ENCODE results near the gene SHKBP1. TPM values are rescaled to one million over a fixed set of nuclear protein-coding genes. Genes with fewer than 3 reads are reported as not detected.

SHKBP1 gene
- total and polyA plus RNA-seq, 2 of the 8 experiments (the other 6 are each of a cell fraction or from before 2014, with no cell fraction given), result 74.6 to 98.8 TPM

DNA sequence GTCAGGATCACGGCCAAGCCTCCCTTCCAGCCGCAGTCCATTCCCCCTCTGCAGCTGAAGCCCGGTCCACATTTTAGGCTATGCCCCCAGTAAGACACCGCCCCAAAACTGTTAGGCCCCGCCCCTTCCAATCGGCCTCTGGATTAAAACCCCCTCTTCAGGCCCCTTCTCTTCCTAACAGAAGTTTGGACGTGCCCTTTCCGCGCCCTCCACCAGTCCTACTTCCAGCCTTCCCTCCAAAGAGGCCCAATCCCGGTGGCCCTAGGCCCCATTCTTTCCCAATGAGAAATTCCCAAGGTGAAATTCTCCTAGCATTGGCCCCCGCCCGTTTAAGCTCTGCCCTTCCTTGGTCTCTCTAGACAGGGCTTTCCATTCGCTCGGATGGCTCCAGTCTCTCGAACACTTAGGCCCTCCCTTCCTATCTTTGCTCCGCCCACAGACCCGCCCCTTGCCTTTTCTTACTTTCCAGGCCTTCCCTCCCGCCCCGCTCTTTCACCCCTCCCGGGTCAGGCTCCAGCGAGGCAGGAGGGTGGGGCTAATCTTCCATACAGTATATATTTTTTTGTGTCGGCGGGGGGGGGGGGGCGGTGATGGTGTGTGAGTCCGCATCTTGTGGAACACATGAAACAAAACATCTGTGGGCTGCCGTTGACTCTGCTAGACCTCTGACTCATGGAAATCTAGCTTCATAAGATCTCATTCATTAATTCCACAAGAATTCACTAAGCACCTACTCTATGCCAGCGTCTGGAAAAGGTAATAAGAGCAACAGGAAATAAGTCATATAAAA lies 38.1 kb downstream of the SHKBP1 start:
- CTCF ChIA-PET (ENCODE audit: partially characterized antibody), result interaction anchor here (0.7 to 2.7 kb wide), 5 partner anchors 10 to 310 kb away, joined by 3 to 18 read pairs (median 4); no protein-coding TSS in a partner anchor
- DNase-seq (ENCODE audit: low read depth in 1 of 2, low spot score in 2 of 2), result peak in 1 of 2 experiments; percentile 93
- H3K14ac ChIP-seq (ENCODE audit: insufficient read length), result no peak overlapping the region

More for the DNA sequence above, 38.1 kb downstream of the SHKBP1 start:
- no peak overlapping the region for H4K91ac ChIP-seq (replicated peaks; ENCODE audit: insufficient read length, low read length)
- TF ChIP-seq YY1 (IDR thresholded peaks at IDR 0.05; ENCODE audit: low read depth, low read length) (0 out of 2 replicates have a peak, but pooled peaks have one; percentile 38), SIN3A (conservative IDR thresholded peaks at IDR 0.05 in 1 of 2, IDR thresholded peaks at IDR 0.05 in 1 of 2; ENCODE audit: low read depth in 1 of 2, low read length in 2 of 2) (peak; percentile 26 to 54; a peak in 1 of 4 replicates), TBP (IDR thresholded peaks at IDR 0.05; ENCODE audit: low read depth, low read length) (peak; percentile 50; the same call in 1 of the 2 replicates), CREB1 (IDR thresholded peaks at IDR 0.05) (0 out of 2 replicates have a peak, but pooled peaks have one; percentile 29), TAF1 (IDR thresholded peaks at IDR 0.05; ENCODE audit: low read depth, low read length) (peak; percentile 40; the same call in 1 of the 2 replicates), SP1 (IDR thresholded peaks at IDR 0.05; ENCODE audit: low read depth, low read length) (peak; percentile 96), ZNF274 (IDR thresholded peaks at IDR 0.05; ENCODE audit: borderline replicate concordance, extremely low read depth, low read length) (no peak), ASH2L (IDR thresholded peaks at IDR 0.05; ENCODE audit: low read length) (peak; percentile 68), CBX5 (IDR thresholded peaks at IDR 0.05; ENCODE audit: low read depth, low read length) (no peak), EGR1 (IDR thresholded peaks at IDR 0.05; ENCODE audit: borderline replicate concordance, low read depth, low read length) (peak; percentile 29; the same call in 1 of the 2 replicates)
- no peak overlapping the region for H2BK20ac ChIP-seq (ENCODE audit: low read length)
- H3K4ac ChIP-seq (replicated peaks; ENCODE audit: insufficient read length, low read depth, low read length), result no peak overlapping the region
- no peak overlapping the region for H3K56ac ChIP-seq (replicated peaks; ENCODE audit: insufficient read length, low read depth, low read length)
- no peak overlapping the region for H2AK5ac ChIP-seq (ENCODE audit: low read depth, low read length)
- H3K79me1 ChIP-seq (ENCODE audit: low read depth, low read length), result no peaks in the 10 kb centered on the region
- peaks cover 5 to 6% of the 10 kb centered on the region in 2 experiments for H4K20me1 ChIP-seq (replicated peaks in 1 of 2; ENCODE audit: control insufficient read depth in 1 of 2, insufficient read depth in 2 of 2, low read length in 2 of 2)
- H3K18ac ChIP-seq (ENCODE audit: extremely low read depth, low read length), result peak overlapping the region; percentile 71; the same call in 1 of the 2 replicates
- 0 out of 2 replicates have a peak overlapping the region, but pooled peaks have one; percentile 27 for H2BK12ac ChIP-seq (ENCODE audit: low read depth, low read length)
- peaks cover 0 to 11% (median 7%) of the 10 kb centered on the region in 4 experiments; a peak in 7 of 8 replicates for H3K36me3 ChIP-seq (ENCODE audit: control insufficient read depth in 2 of 4, insufficient read depth in 4 of 4, low read length in 3 of 4)
- H3K9ac ChIP-seq (replicated peaks in 1 of 4; ENCODE audit: extremely low read depth in 1 of 4, low read depth in 3 of 4, low read length in 3 of 4), result peak overlapping the region in 3 of 4 experiments; percentile 24 to 34 (median 29); a peak in 4 of 7 replicates
- H3K27ac ChIP-seq (ENCODE audit: low read depth, low read length), result 0 out of 2 replicates have a peak overlapping the region, but pooled peaks have one; percentile 35
- peak; percentile 55 for FAIRE-seq
- WGBS, 2 experiments (ENCODE audit: extremely low coverage in 1 of 2, insufficient coverage in 1 of 2, insufficient read length in 1 of 2, insufficient replicate concordance in 2 of 2, low coverage in 1 of 2, low lambda C conversion rate in 2 of 2, missing lambda C conversion rate in 1 of 2), result 8% methylated on average over 17 of the region's 27 CpGs; no CpG with 5 or more reads in 1 of the 2 experiments
- H3K4me3 ChIP-seq (ENCODE audit: extremely low read depth in 1 of 4, insufficient read depth in 2 of 4, low read depth in 3 of 4, low read length in 4 of 4), result peak overlapping the region; percentile 71 to 94 (median 86)
- POLR2A ChIA-PET (ENCODE audit: partially characterized antibody), result interaction anchor here (0.6 to 4.0 kb wide), 7 partner anchors 9 to 117 kb away, joined by 3 to 30 read pairs (median 4); no protein-coding TSS in a partner anchor
- H3K23ac ChIP-seq (ENCODE audit: insufficient read length), result no peak overlapping the region
- H3K27me3 ChIP-seq (replicated peaks in 1 of 4; ENCODE audit: control insufficient read depth in 3 of 4, extremely low read depth in 1 of 4, insufficient read depth in 3 of 4, low read length in 3 of 4), result peaks cover 2 to 26% (median 25%) of the 10 kb centered on the region in 4 experiments
- no peaks in the 10 kb centered on the region for H3K9me3 ChIP-seq (ENCODE audit: insufficient read depth in 2 of 2, low read depth in 1 of 2, low read length in 1 of 2)
- H4K5ac ChIP-seq (ENCODE audit: insufficient read length, low read depth, low read length), result no peak overlapping the region
- H4K8ac ChIP-seq (ENCODE audit: extremely low read depth, insufficient read depth, low read length), result no peak overlapping the region
- no peak overlapping the region for H2BK120ac ChIP-seq (replicated peaks; ENCODE audit: low read depth, low read length)
- H2AFZ ChIP-seq (ENCODE audit: low read length), result no peak overlapping the region
- H2BK15ac ChIP-seq (ENCODE audit: low read length), result no peak overlapping the region
- H2BK5ac ChIP-seq (ENCODE audit: low read depth, low read length), result peak overlapping the region; percentile 75; the same call in 1 of the 2 replicates
- H3K23me2 ChIP-seq (ENCODE audit: low read depth, low read length), result peaks cover 15% of the 10 kb centered on the region
- H3K4me1 ChIP-seq (replicated peaks in 1 of 4; ENCODE audit: control insufficient read depth in 3 of 4, insufficient read depth in 4 of 4, low read length in 3 of 4), result peaks cover 3 to 13% (median 7%) of the 10 kb centered on the region in 4 experiments; a peak in 6 of 7 replicates
- H3K4me2 ChIP-seq (ENCODE audit: insufficient read depth in 1 of 2, low read depth in 2 of 2, low read length in 2 of 2), result peak overlapping the region; percentile 91 to 96
- no peaks in the 10 kb centered on the region for H3K79me2 ChIP-seq (ENCODE audit: control insufficient read depth in 1 of 2, insufficient read depth in 2 of 2, low read length in 2 of 2)
